H1 (cell line): ENCODE results near the gene UGT1A9. TPM values are rescaled to one million over a fixed set of nuclear protein-coding genes. Genes with fewer than 3 reads are reported as not detected.

Source experiments
- CTCF ChIA-PET: fragments of 300-600 bp; sonication (Branson Sonifier 250); formaldehyde crosslinking; loops from one replicate; lab custom pipeline; 2021; ENCODE audit not compliant: partially characterized antibody; lab: Charles Lee
- POLR2A ChIA-PET: fragments of 300-600 bp; sonication (Branson Sonifier 250); formaldehyde crosslinking; loops from one replicate; lab custom pipeline; 2021; ENCODE audit warnings: inconsistent platforms; ENCODE audit not compliant: partially characterized antibody; lab: Charles Lee
- DNase-seq, 2 experiments: peaks; one replicate each; pipeline versions ENCODE4 v3.0.0 to v3.0.0-alpha.2; 2010 to 2022; ENCODE audit warnings: low spot score in 2 of 2, low read depth in 1 of 2, mixed read lengths in 1 of 2
- FAIRE-seq: peaks from 2 replicates; lab custom pipeline; 2011; peaks lifted over from hg19 to GRCh38; lab: Jason Lieb, UNC
- H2AFZ ChIP-seq: 2 replicates; pipeline ENCODE4 v1.8.1; 2012; ENCODE audit warnings: low read length, inconsistent platforms
- H2AK5ac ChIP-seq: 2 replicates; pipeline ENCODE4 v1.6.1; 2013; ENCODE audit warnings: low read depth, low read length
- H2BK120ac ChIP-seq: replicated peaks from 2 replicates; pipeline ENCODE3; 2013; ENCODE audit warnings: low read depth, low read length, inconsistent platforms
- H2BK12ac ChIP-seq: 2 replicates; pipeline ENCODE4 v1.6.1; 2013; ENCODE audit warnings: low read depth, low read length
- H2BK15ac ChIP-seq: 2 replicates; pipeline ENCODE4 v1.6.1; 2013; ENCODE audit warnings: low read length
- H2BK20ac ChIP-seq: 2 replicates; pipeline ENCODE4 v1.6.1; 2013; ENCODE audit warnings: low read length
- H2BK5ac ChIP-seq: 2 replicates; pipeline ENCODE4 v1.6.1; 2013; ENCODE audit warnings: low read depth, low read length
- H3K14ac ChIP-seq: 2 replicates; pipeline ENCODE4 v1.6.1; 2013; ENCODE audit warnings: inconsistent platforms; ENCODE audit not compliant: insufficient read length
- H3K18ac ChIP-seq: 2 replicates; pipeline ENCODE4 v1.6.1; 2013; ENCODE audit warnings: low read length; ENCODE audit errors: extremely low read depth
- H3K23ac ChIP-seq: 2 replicates; pipeline ENCODE4 v1.6.1; 2013; ENCODE audit warnings: inconsistent platforms; ENCODE audit not compliant: insufficient read length
- H3K23me2 ChIP-seq: 2 replicates; pipeline ENCODE4 v1.6.1; 2013; ENCODE audit warnings: low read depth, low read length
- H3K27ac ChIP-seq: 2 replicates; pipeline ENCODE4 v1.6.1; 2011; ENCODE audit warnings: low read depth, low read length, inconsistent platforms
- H3K27me3 ChIP-seq, 4 experiments: replicated peaks in 1 of 4; 1 replicate in 1 of 4; 2 replicates in 3 of 4; pipeline versions ENCODE4 v1.6.1 to v1.8.1; 2011 to 2013; ENCODE audit warnings: low read length in 3 of 4, mild to moderate bottlenecking in 3 of 4, inconsistent platforms in 2 of 4, mixed read lengths in 2 of 4, moderate library complexity in 1 of 4; ENCODE audit not compliant: control insufficient read depth in 3 of 4, insufficient read depth in 3 of 4; ENCODE audit errors: extremely low read depth in 1 of 4
- H3K36me3 ChIP-seq, 4 experiments: 2 replicates each; pipeline versions ENCODE4 v1.6.1 to v1.8.1; 2011 to 2013; ENCODE audit warnings: mild to moderate bottlenecking in 4 of 4, low read length in 3 of 4, moderate library complexity in 2 of 4, control low read depth in 1 of 4, inconsistent platforms in 1 of 4; ENCODE audit not compliant: insufficient read depth in 4 of 4, control insufficient read depth in 2 of 4
- H3K4ac ChIP-seq: replicated peaks from 2 replicates; pipeline ENCODE3; 2013; ENCODE audit warnings: low read length, low read depth, mixed read lengths, inconsistent platforms; ENCODE audit not compliant: insufficient read length
- H3K4me1 ChIP-seq, 4 experiments: replicated peaks in 1 of 4; 1 replicate in 1 of 4; 2 replicates in 3 of 4; pipeline versions ENCODE4 v1.6.1 to v1.8.1; 2011 to 2013; ENCODE audit warnings: low read length in 3 of 4, inconsistent platforms in 2 of 4, mixed read lengths in 1 of 4; ENCODE audit not compliant: insufficient read depth in 4 of 4, control insufficient read depth in 3 of 4
- H3K4me2 ChIP-seq, 2 experiments: 2 replicates each; pipeline versions ENCODE4 v1.6.1 to v1.8.1; 2011 to 2013; ENCODE audit warnings: low read depth in 2 of 2, low read length in 2 of 2, control low read depth in 1 of 2, inconsistent platforms in 1 of 2, mild to moderate bottlenecking in 1 of 2; ENCODE audit not compliant: insufficient read depth in 1 of 2
- H3K4me3 ChIP-seq, 4 experiments: fragments of 200-600, 300-600 bp in 1 of 4; sonication (generic), shearing (Covaris generic), sonication (Bioruptor Twin) in 1 of 4; 2 replicates each; pipeline versions ENCODE4 v1.5.1 to v1.8.1; 2011 to 2016; ENCODE audit warnings: low read length in 4 of 4, low read depth in 3 of 4, control low read depth in 2 of 4, inconsistent platforms in 2 of 4, mild to moderate bottlenecking in 2 of 4, mixed read lengths in 1 of 4, moderate library complexity in 1 of 4; ENCODE audit not compliant: insufficient read depth in 2 of 4; ENCODE audit errors: extremely low read depth in 1 of 4
- H3K56ac ChIP-seq: replicated peaks from 2 replicates; pipeline ENCODE3; 2013; ENCODE audit warnings: low read depth, mild to moderate bottlenecking, mixed read lengths, low read length, inconsistent platforms; ENCODE audit not compliant: insufficient read length
- H3K79me1 ChIP-seq: 2 replicates; pipeline ENCODE4 v1.6.1; 2013; ENCODE audit warnings: low read depth, low read length, control low read depth
- H3K79me2 ChIP-seq, 2 experiments: 2 replicates each; pipeline versions ENCODE4 v1.6.1 to v1.8.1; 2012 to 2013; ENCODE audit warnings: low read length in 2 of 2, mild to moderate bottlenecking in 2 of 2, inconsistent platforms in 1 of 2; ENCODE audit not compliant: insufficient read depth in 2 of 2, control insufficient read depth in 1 of 2
- H3K9ac ChIP-seq, 4 experiments: replicated peaks in 1 of 4; 1 replicate in 1 of 4; 2 replicates in 3 of 4; pipeline versions ENCODE4 v1.6.1 to v1.8.1; 2011 to 2013; ENCODE audit warnings: low read depth in 3 of 4, low read length in 3 of 4, control low read depth in 2 of 4, mild to moderate bottlenecking in 2 of 4, moderate library complexity in 2 of 4, inconsistent platforms in 1 of 4; ENCODE audit errors: extremely low read depth in 1 of 4
- H3K9me3 ChIP-seq, 2 experiments: 2 replicates each; pipeline versions ENCODE4 v1.6.1 to v1.8.1; 2012 to 2013; ENCODE audit warnings: mild to moderate bottlenecking in 2 of 2, moderate library complexity in 2 of 2, control low read depth in 1 of 2, inconsistent platforms in 1 of 2, low read depth in 1 of 2, low read length in 1 of 2, mixed read lengths in 1 of 2; ENCODE audit not compliant: insufficient read depth in 2 of 2
- H4K20me1 ChIP-seq, 2 experiments: replicated peaks in 1 of 2; 2 replicates each; pipeline versions ENCODE3 to v1.8.1; 2011 to 2013; ENCODE audit warnings: inconsistent platforms in 2 of 2, low read length in 2 of 2, mild to moderate bottlenecking in 1 of 2; ENCODE audit not compliant: insufficient read depth in 2 of 2, control insufficient read depth in 1 of 2
- H4K5ac ChIP-seq: 2 replicates; pipeline ENCODE4 v1.6.1; 2013; ENCODE audit warnings: low read length, low read depth, mixed read lengths, inconsistent platforms; ENCODE audit not compliant: insufficient read length
- H4K8ac ChIP-seq: 2 replicates; pipeline ENCODE4 v1.8.0; 2013; ENCODE audit warnings: mild to moderate bottlenecking, moderate library complexity, low read length, inconsistent platforms; ENCODE audit not compliant: insufficient read depth; ENCODE audit errors: extremely low read depth
- H4K91ac ChIP-seq: replicated peaks from 2 replicates; pipeline ENCODE3; 2013; ENCODE audit warnings: low read length, mixed read lengths, inconsistent platforms; ENCODE audit not compliant: insufficient read length
- ASH2L ChIP-seq: fragments of 200-600, 300-600 bp; sonication (generic); IDR thresholded peaks from one replicate; pipeline ENCODE4 v1.7.1; 2017; ENCODE audit warnings: low read length
- ATF3 ChIP-seq: IDR thresholded peaks from 2 replicates; pipeline ENCODE4 v1.6.1; 2011; ENCODE audit warnings: low read depth, mild to moderate bottlenecking, low read length; ENCODE audit not compliant: insufficient read depth
- BCL11A ChIP-seq, 2 experiments: IDR thresholded peaks; one replicate each; pipeline ENCODE4 v1.6.1; 2011; ENCODE audit warnings: low read depth in 2 of 2, low read length in 2 of 2, mild to moderate bottlenecking in 2 of 2
- CEBPB ChIP-seq: IDR thresholded peaks from 2 replicates; pipeline ENCODE4 v1.6.1; 2012; ENCODE audit warnings: low read depth, low read length
- CTCF ChIP-seq, 3 experiments: IDR thresholded peaks; 1 replicate in 2 of 3; 2 replicates in 1 of 3; pipeline versions ENCODE4 v1.5.1 to v1.6.1; 2011; ENCODE audit warnings: low read length in 3 of 3, mild to moderate bottlenecking in 3 of 3, inconsistent platforms in 2 of 3, low read depth in 1 of 3, moderate library complexity in 1 of 3; ENCODE audit not compliant: insufficient read depth in 1 of 3; ENCODE audit errors: control extremely low read depth in 1 of 3
- MAX ChIP-seq: IDR thresholded peaks from 2 replicates; pipeline ENCODE4 v1.6.1; 2012; ENCODE audit warnings: inconsistent platforms
- NANOG ChIP-seq: IDR thresholded peaks from 2 replicates; pipeline ENCODE4 v1.6.1; 2011; ENCODE audit warnings: low read length, low read depth, mild to moderate bottlenecking, inconsistent platforms; ENCODE audit not compliant: insufficient read depth, poor library complexity, severe bottlenecking
- RXRA ChIP-seq: IDR thresholded peaks from 2 replicates; pipeline ENCODE4 v1.6.1; 2011; ENCODE audit warnings: low read depth, mild to moderate bottlenecking, low read length, moderate library complexity; ENCODE audit not compliant: insufficient read depth
- SIRT6 ChIP-seq: IDR thresholded peaks from one replicate; pipeline ENCODE4 v1.7.1; 2012; ENCODE audit warnings: low read length, inconsistent platforms
- TEAD4 ChIP-seq: IDR thresholded peaks from 2 replicates; pipeline ENCODE4 v1.6.1; 2012; ENCODE audit warnings: low read depth, low read length, inconsistent platforms, mixed read lengths
- YY1 ChIP-seq: IDR thresholded peaks from 2 replicates; pipeline ENCODE4 v1.6.1; 2011; ENCODE audit warnings: low read depth, mild to moderate bottlenecking, low read length
- WGBS, 2 experiments: shearing (Covaris generic) in 1 of 2; methylation state at CpG; one replicate each; pipeline versions ENCODE4 v1.1.6 to v1.1.7; 2013 to 2015; ENCODE audit warnings: low lambda C conversion rate in 2 of 2, mixed read lengths in 2 of 2, inconsistent platforms in 1 of 2, low coverage in 1 of 2, missing lambda C conversion rate in 1 of 2; ENCODE audit not compliant: insufficient replicate concordance in 2 of 2, insufficient coverage in 1 of 2, insufficient read length in 1 of 2; ENCODE audit errors: extremely low coverage in 1 of 2, missing lambda C conversion rate in 1 of 2; 5-methylcytosine and 5-hydroxymethylcytosine counted together
- polyA plus RNA-seq, 7 experiments: library from polyadenylated mRNA; depleted of rRNA in 3 of 7; stranded (reverse) in 5 of 7; unstranded in 2 of 7; fragments of >200 nt in 5 of 7; fragments of 200-250 nt in 2 of 7; gene quantifications; 1 replicate in 5 of 7; 2 replicates in 1 of 7; 4 replicates in 1 of 7; pipeline versions ENCODE4 v1.2.1 to v1.2.3, GENCODE V29; 2011 to 2013; ENCODE audit warnings: missing spikeins in 2 of 7, mixed read lengths in 2 of 7
- total RNA-seq: library from RNA; stranded (reverse); fragmentation: NEBNext Ultra II Directional; extraction: Animal tissue kit (Norgen Biotek cat#: 25700); gene quantifications from 2 replicates; pipeline ENCODE4 v1.2.1, GENCODE V29; 2021

The UGT1A9 gene
- total and polyA plus RNA-seq, 2 of the 8 experiments (the other 6 are each of a cell fraction or from before 2014, with no cell fraction given) = not detected

DNA sequence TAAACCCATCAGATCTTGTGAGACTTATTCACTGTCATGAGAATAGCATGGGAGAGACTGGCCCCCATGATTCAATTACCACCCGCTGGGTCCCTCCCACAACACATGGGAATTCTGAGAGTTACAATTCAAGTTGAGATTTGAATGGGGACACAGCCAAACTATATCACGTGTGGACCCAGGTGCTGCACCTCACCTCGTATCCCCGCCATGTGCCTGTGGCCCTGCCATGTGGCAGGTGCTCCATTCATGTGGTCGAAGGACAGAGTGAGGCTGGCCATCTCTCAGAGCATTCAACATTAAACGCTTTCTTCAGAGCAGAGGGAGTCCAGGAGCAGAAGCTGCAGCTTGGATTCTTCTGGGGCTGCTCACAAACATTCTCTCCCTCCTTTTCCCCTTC lies 138.7 kb downstream of the UGT1A9 start:
- Histone ChIP-seq H3K4ac (no peak overlapping the region), H2BK20ac (no peak overlapping the region), H3K27me3 (no peaks in the 10 kb centered on the region), H2BK120ac (no peak overlapping the region), H3K4me2 (no peak overlapping the region), H3K18ac (no peak overlapping the region), H2BK5ac (no peak overlapping the region), H2BK15ac (no peak overlapping the region), H3K4me3 (no peak overlapping the region), H3K14ac (no peak overlapping the region), H3K56ac (no peak overlapping the region), H3K4me1 (no peaks in the 10 kb centered on the region), H3K79me2 (no peaks in the 10 kb centered on the region), H4K8ac (no peak overlapping the region), H3K9ac (no peak overlapping the region), H4K5ac (no peak overlapping the region), H3K36me3 (no peaks in the 10 kb centered on the region), H3K23ac (no peak overlapping the region), H3K9me3 (no peaks in the 10 kb centered on the region), H3K79me1 (no peaks in the 10 kb centered on the region), H4K91ac (no peak overlapping the region), H3K23me2 (no peaks in the 10 kb centered on the region), H3K27ac (no peak overlapping the region), H4K20me1 (no peaks in the 10 kb centered on the region), H2AFZ (no peak overlapping the region), H2BK12ac (no peak overlapping the region), H2AK5ac (no peak overlapping the region)
- DNase-seq (no peak), FAIRE-seq (no peak)
- POLR2A ChIA-PET = no interaction called here
- CTCF ChIA-PET = no interaction called here
- 91% methylated on average over 6 of the region's 6 CpGs; no CpG with 5 or more reads in 1 of the 2 experiments for WGBS, 2 experiments
- TF ChIP-seq CTCF (IDR thresholded peaks at IDR 0.05; ENCODE audit: control extremely low read depth in 1 of 3, insufficient read depth in 1 of 3, low read depth in 1 of 3, low read length in 3 of 3) (no peak), SIRT6 (no peak), ASH2L (no peak), CEBPB (no peak), TEAD4 (no peak), RXRA (no peak), MAX (no peak), NANOG (no peak), BCL11A (IDR thresholded peaks at IDR 0.05; ENCODE audit: low read depth in 2 of 2, low read length in 2 of 2) (no peak), YY1 (no peak), ATF3 (no peak)
